ENCODE data around the gene ERAL1. TPM values are rescaled to one million over a fixed set of nuclear protein-coding genes. Genes with fewer than 3 reads are reported as not detected.
"Not testable (repeated sequence)": the region's sequence is repeated elsewhere in the genome, so short reads cannot be mapped to it uniquely, and the experiment has no call there.

ERAL1 gene
- total RNA-seq, 4 donors from 2014 or later: 26.4 to 52.8 (median 36.2) TPM

- H3K9me3 ChIP-seq: no peaks in the 10 kb centered on the region
- H3K36me3 ChIP-seq: peaks cover 0 to 15% (median 2%) of the 10 kb centered on the region in 3 donors
- H3K27ac ChIP-seq: no peak overlapping the region
- WGBS, 2 donors: 88 to 89% methylated on average over 7 of the region's 7 CpGs
- H3K4me1 ChIP-seq: no peaks in the 10 kb centered on the region
- TF ChIP-seq, protein P1, sequence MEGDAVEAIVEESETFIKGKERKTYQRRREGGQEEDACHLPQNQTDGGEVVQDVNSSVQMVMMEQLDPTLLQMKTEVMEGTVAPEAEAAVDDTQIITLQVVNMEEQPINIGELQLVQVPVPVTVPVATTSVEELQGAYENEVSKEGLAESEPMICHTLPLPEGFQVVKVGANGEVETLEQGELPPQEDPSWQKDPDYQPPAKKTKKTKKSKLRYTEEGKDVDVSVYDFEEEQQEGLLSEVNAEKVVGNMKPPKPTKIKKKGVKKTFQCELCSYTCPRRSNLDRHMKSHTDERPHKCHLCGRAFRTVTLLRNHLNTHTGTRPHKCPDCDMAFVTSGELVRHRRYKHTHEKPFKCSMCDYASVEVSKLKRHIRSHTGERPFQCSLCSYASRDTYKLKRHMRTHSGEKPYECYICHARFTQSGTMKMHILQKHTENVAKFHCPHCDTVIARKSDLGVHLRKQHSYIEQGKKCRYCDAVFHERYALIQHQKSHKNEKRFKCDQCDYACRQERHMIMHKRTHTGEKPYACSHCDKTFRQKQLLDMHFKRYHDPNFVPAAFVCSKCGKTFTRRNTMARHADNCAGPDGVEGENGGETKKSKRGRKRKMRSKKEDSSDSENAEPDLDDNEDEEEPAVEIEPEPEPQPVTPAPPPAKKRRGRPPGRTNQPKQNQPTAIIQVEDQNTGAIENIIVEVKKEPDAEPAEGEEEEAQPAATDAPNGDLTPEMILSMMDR (IDR thresholded peaks at IDR 0.05): no peak
- TF ChIP-seq EP300 (IDR thresholded peaks at IDR 0.05): no peak
- TF ChIP-seq POLR2A (IDR thresholded peaks at IDR 0.05): no peak
- H3K4me3 ChIP-seq: no peak overlapping the region
- H3K27me3 ChIP-seq: no peaks in the 10 kb centered on the region
- no peak for DNase-seq (ENCODE audit: low spot score in 2 of 2)
Observed at GRCh38 chr17:28873839-28874238, 19.0 kb downstream of the ERAL1 start.

- Histone ChIP-seq H3K27me3 (no peaks in the 10 kb centered on the region), H3K4me1 (no peaks in the 10 kb centered on the region), H3K4me3 (no peak overlapping the region), H3K36me3 (peaks cover 0 to 24% (median 9%) of the 10 kb centered on the region in 3 donors), H3K27ac (no peak overlapping the region), H3K9me3 (no peaks in the 10 kb centered on the region)
- TF ChIP-seq POLR2A (IDR thresholded peaks at IDR 0.05) (no peak), EP300 (IDR thresholded peaks at IDR 0.05) (no peak)
- TF ChIP-seq, protein P1 (IDR thresholded peaks at IDR 0.05): no peak
- no peak for DNase-seq (ENCODE audit: low spot score in 2 of 2)
- 62 to 66% methylated on average over 3 of the region's 3 CpGs for WGBS, 2 donors
Observed at GRCh38 chr17:28874750-28875149, 19.9 kb downstream of the ERAL1 start.

DNA sequence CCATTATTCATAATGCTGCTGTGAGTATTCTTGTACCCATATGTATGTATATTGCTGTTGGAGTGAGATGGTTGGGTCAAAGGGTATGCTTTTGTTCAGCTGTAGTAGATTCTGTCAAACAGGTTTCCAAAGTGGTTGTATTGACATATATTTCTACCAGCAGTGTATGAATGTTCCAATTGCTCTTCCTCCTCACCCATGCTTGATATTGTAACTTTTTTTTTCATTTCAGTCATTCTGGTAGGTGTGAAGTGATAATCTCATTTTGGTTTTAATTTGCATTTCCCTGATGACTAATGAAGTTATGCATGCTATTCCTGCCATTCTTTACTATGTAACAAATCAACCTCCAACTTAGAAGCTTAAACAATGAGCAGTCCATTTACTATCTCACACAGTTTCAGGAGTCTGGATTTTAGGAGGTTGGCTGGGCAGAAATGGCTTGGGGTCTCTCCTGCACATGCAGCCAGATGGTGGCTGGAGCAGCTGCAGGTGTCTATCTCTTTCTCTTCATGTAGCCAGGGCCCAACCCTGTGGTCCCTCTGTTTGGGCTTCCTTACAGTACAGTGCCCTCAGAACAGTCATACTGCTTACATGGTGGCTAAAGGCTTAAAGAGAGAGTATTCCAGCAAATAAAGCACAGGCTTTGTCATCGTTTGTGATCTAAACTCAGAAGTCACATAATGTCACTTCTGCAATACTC is 21.2 kb downstream of the ERAL1 start:
- Histone ChIP-seq H3K27me3 (no peaks in the 10 kb centered on the region), H3K4me1 (no peaks in the 10 kb centered on the region), H3K9me3 (no peaks in the 10 kb centered on the region), H3K36me3 (peaks cover under 1 to 37% (median 20%) of the 10 kb centered on the region in 3 donors), H3K27ac (no peak overlapping the region), H3K4me3 (no peak overlapping the region)
- DNase-seq (ENCODE audit: low spot score in 2 of 2): no peak
- TF ChIP-seq, protein P1 (IDR thresholded peaks at IDR 0.05): no peak
- TF ChIP-seq EP300 (IDR thresholded peaks at IDR 0.05) (no peak), POLR2A (IDR thresholded peaks at IDR 0.05) (no peak)
- 26 to 31% methylated on average over 1 of the region's 1 CpG for WGBS, 2 donors

- not testable (repeated sequence) for H3K27ac ChIP-seq; H3K27me3 ChIP-seq; H3K4me1 ChIP-seq; H3K4me3 ChIP-seq; H3K9me3 ChIP-seq; DNase-seq (ENCODE audit: low spot score in 2 of 2)
- peaks cover 7 to 49% (median 32%) of the 10 kb centered on the region in 3 donors for H3K36me3 ChIP-seq
- 93 to 96% methylated on average over 6 of the region's 6 CpGs for WGBS, 2 donors
Observed at GRCh38 chr17:28877150-28877711, 22.4 kb downstream of the ERAL1 start.

DNA sequence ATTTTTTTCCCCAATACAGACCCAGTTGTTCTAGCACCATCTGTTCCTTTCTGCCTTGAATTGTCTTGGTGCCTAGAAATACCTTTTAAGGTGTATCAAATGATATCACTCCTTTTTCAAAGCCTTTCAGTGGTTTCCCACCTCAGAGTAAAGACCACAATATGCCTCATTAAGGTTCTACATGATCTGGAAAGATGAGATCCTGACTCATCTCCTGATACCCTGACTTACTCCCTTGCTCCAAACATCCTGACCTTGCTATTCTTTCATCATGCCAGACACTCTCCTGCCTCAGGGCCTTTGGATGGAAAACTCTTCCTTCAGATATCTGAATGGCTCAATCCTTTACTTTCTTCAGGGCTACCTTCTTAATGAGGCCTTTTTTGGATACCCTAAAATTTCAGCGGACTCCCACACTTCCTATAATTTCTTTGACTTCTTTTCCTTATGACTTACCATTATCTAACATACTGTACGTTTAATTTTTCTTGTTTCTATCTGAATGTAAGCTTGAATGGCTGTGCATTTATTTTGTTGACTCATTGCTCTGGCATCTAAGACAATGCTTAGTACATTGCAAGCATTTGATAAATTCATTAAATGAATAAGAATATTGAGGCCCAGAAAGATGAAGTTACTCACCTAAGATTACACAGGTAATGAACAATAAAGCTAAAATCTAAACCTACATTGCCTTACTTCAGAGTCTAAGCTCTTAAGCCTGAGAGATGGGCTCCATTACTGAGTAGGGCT is 23.5 kb downstream of the ERAL1 start:
- TF ChIP-seq EP300 (IDR thresholded peaks at IDR 0.05) (no peak), POLR2A (IDR thresholded peaks at IDR 0.05) (no peak)
- TF ChIP-seq, protein P1 (IDR thresholded peaks at IDR 0.05): no peak
- H3K4me1 ChIP-seq: no peaks in the 10 kb centered on the region
- H3K9me3 ChIP-seq: no peaks in the 10 kb centered on the region
- no peak overlapping the region for H3K27ac ChIP-seq
- no peak overlapping the region for H3K4me3 ChIP-seq
- H3K36me3 ChIP-seq: peaks cover 9 to 60% (median 43%) of the 10 kb centered on the region in 3 donors
- WGBS, 2 donors: 82 to 87% methylated on average over 2 of the region's 2 CpGs
- DNase-seq (ENCODE audit: low spot score in 2 of 2): no peak
- H3K27me3 ChIP-seq: no peaks in the 10 kb centered on the region

Data from tibial nerve (tissue), 4 donors.